GM19372 (cell line): Measurements from ENCODE around the gene EFNB2.

ENCODE experiments used
- ATAC-seq: cut with Tn5 transposase; IDR thresholded peaks from one replicate; pipeline ENCODE4 v1.9.1; 2021; ENCODE audit warnings: mild to moderate bottlenecking, low read depth, moderate library complexity; ENCODE audit not compliant: unreplicated experiment

Gene EFNB2

GRCh38 chr13:106551350-106551749 lies 15.9 kb upstream of the EFNB2 start:
- no peak for ATAC-seq

GRCh38 chr13:106550570-106551135 lies 15.2 kb upstream of the EFNB2 start:
- ATAC-seq = no peak

GRCh38 chr13:106548064-106548696 lies 12.7 kb upstream of the EFNB2 start:
- ATAC-seq = no peak

GRCh38 chr13:106541826-106542225 lies 6.4 kb upstream of the EFNB2 start:
- no peak for ATAC-seq

GRCh38 chr13:106540613-106541012 lies 5.2 kb upstream of the EFNB2 start:
- no peak for ATAC-seq

GRCh38 chr13:106537521-106537920 lies 2.1 kb upstream of the EFNB2 start:
- no peak for ATAC-seq

GRCh38 chr13:106536244-106537034 lies 977 bp upstream of the EFNB2 start:
- ATAC-seq = peak; percentile 29

- peak; percentile 27 for ATAC-seq
These were observed 567 bp downstream of the EFNB2 start for GRCh38 chr13:106534639-106535551.

GRCh38 chr13:106533943-106534638 lies 1.4 kb downstream of the EFNB2 start:
- no peak for ATAC-seq

GRCh38 chr13:106533101-106533942 lies 2.1 kb downstream of the EFNB2 start:
- ATAC-seq = no peak

- no peak for ATAC-seq
These were observed 3.1 kb downstream of the EFNB2 start for GRCh38 chr13:106532111-106532929.

- ATAC-seq = no peak
These were observed 4.4 kb downstream of the EFNB2 start for GRCh38 chr13:106530980-106531481.

GRCh38 chr13:106530171-106530851 lies 5.2 kb downstream of the EFNB2 start:
- no peak for ATAC-seq

- no peak for ATAC-seq
These were observed 5.9 kb downstream of the EFNB2 start for GRCh38 chr13:106529415-106530170.

GRCh38 chr13:106528718-106529414 lies 6.6 kb downstream of the EFNB2 start:
- ATAC-seq = no peak

GRCh38 chr13:106527826-106528225 lies 7.6 kb downstream of the EFNB2 start:
- no peak for ATAC-seq
